Right lobe of liver (tissue), 6 donors: Measurements from ENCODE around the gene GRB7. TPM values are rescaled to one million over a fixed set of nuclear protein-coding genes. Genes with fewer than 3 reads are reported as not detected.
A peak's percentile ranks its signal among the peaks of the same experiment; 100 is the strongest.

Experiments
- ATAC-seq, 4 donors: fragments of 200-7000 bp; cut with Tn5 transposase; one replicate each; pipeline ENCODE4 v1.9.1; 2020; ENCODE audit warnings: mild to moderate bottlenecking in 4 of 4, moderate library complexity in 4 of 4
- DNase-seq, 3 donors: peaks; one replicate each; pipeline ENCODE4 v3.0.0-alpha.2; 2020
- H3K27ac ChIP-seq, 3 donors: fragments of 200-600 bp; one replicate each; pipeline ENCODE4 v1.8.0; 2022
- H3K27me3 ChIP-seq, 2 donors: fragments of 200-600 bp; one replicate each; pipeline ENCODE4 v1.8.0; 2022
- H3K36me3 ChIP-seq, 4 donors: fragments of 200-600 bp; sonication (generic) in 1 of 4; one replicate each; pipeline versions ENCODE4 v1.5.1 to v1.8.0; 2017 to 2022; ENCODE audit warnings: control low read depth in 1 of 4
- H3K4me1 ChIP-seq, 4 donors: fragments of 200-600 bp; sonication (generic) in 1 of 4; one replicate each; pipeline versions ENCODE4 v1.5.1 to v1.8.0; 2017 to 2022; ENCODE audit warnings: control low read depth in 1 of 4
- H3K4me3 ChIP-seq, 3 donors: fragments of 200-600 bp; one replicate each; pipeline ENCODE4 v1.8.0; 2022
- H3K9me3 ChIP-seq, 4 donors: fragments of 200-600 bp; sonication (generic) in 1 of 4; one replicate each; pipeline versions ENCODE4 v1.5.1 to v1.8.0; 2017 to 2022; ENCODE audit warnings: control low read depth in 1 of 4
- CTCF ChIP-seq, 4 donors: fragments of 200-600 bp in 3 of 4; fragments of 450-650 bp in 1 of 4; IDR thresholded peaks; one replicate each; pipeline versions ENCODE4 v1.5.1 to v1.8.0; 2016 to 2022; ENCODE audit warnings: antibody characterized with exemption in 4 of 4, mild to moderate bottlenecking in 2 of 4
- POLR2A ChIP-seq: fragments of 450-650 bp; IDR thresholded peaks from one replicate; pipeline ENCODE4 v1.6.1; 2017; ENCODE audit warnings: antibody characterized with exemption, mild to moderate bottlenecking
- whole genome bisulfite sequencing: methylation state at CpG from one replicate; pipeline ENCODE4 v1.1.6; 2018; ENCODE audit warnings: low coverage, low lambda C conversion rate; ENCODE audit not compliant: insufficient coverage; ENCODE audit errors: missing lambda C conversion rate; 5-methylcytosine and 5-hydroxymethylcytosine counted together
- intact Hi-C, 2 donors: fragments of 100-400 bp; cut with DNase I; formaldehyde crosslinking; loops; one replicate each; pipeline versions ENCODE4 v1.11.2 to v1.14.1; 2022
- total RNA-seq, 6 experiments: library from RNA; depleted of rRNA in 2 of 6; stranded (reverse); fragments of >200 nt in 2 of 6; fragmentation: NEBNext Ultra II Directional in 3 of 6; extraction: Animal tissue kit (Norgen Biotek cat#: 25700) in 3 of 6; gene quantifications; one replicate each; pipeline versions ENCODE4 v1.1.0 to v1.2.4, GENCODE V29; 2016 to 2023
- donor health status: DM: no; HTN: yes; CAD: no.
- donor health status: DM: no; HTN: no; CAD: no.
- donor health status: DM: no; HTN: no; CAD: no.
- donor health status: DM: no; HTN: yes; CAD: no.
- donor health status: DM: no; HTN: yes; CAD: no.

GRB7 gene
- total RNA-seq, 6 experiments from 2014 or later, result 2.1 to 10.9 (median 7.5) TPM

GRCh38 chr17:39702901-39703893 lies 34.5 kb upstream of the GRB7 start:
- intact Hi-C loops, result no loop called here
- ATAC-seq, result peak; percentile 60 to 76 (median 70)
- no peak overlapping the region for H3K4me3 ChIP-seq
- peaks cover 0 to under 1% (median 0%) of the 10 kb centered on the region in 4 donors for H3K36me3 ChIP-seq
- TF ChIP-seq POLR2A, result no peak
- no peak for TF ChIP-seq CTCF (IDR thresholded peaks at IDR 0.05)
- peaks cover 0 to 62% (median 32%) of the 10 kb centered on the region in 4 donors for H3K4me1 ChIP-seq
- DNase-seq, result peak in 1 of 3 donors; percentile 75
- H3K9me3 ChIP-seq, result no peaks in the 10 kb centered on the region
- H3K27ac ChIP-seq, result peak overlapping the region; percentile 78 to 95 (median 81)
- H3K27me3 ChIP-seq, result no peaks in the 10 kb centered on the region
- WGBS, result 27% methylated on average over 10 of the region's 12 CpGs

- no peaks in the 10 kb centered on the region for H3K27me3 ChIP-seq
- H3K9me3 ChIP-seq, result no peaks in the 10 kb centered on the region
- peak overlapping the region; percentile 78 to 95 (median 81) for H3K27ac ChIP-seq
- H3K36me3 ChIP-seq, result peaks cover 0 to 6% (median 0%) of the 10 kb centered on the region in 4 donors
- TF ChIP-seq POLR2A (no peak), CTCF (IDR thresholded peaks at IDR 0.05) (no peak)
- no peak overlapping the region for H3K4me3 ChIP-seq
- DNase-seq (no peak), ATAC-seq (no peak)
- H3K4me1 ChIP-seq, result peaks cover 0 to 62% (median 32%) of the 10 kb centered on the region in 4 donors
- intact Hi-C loops, result no loop called here
- 64% methylated on average over 2 of the region's 5 CpGs for WGBS
Observed at GRCh38 chr17:39703913-39704312, 33.8 kb upstream of the GRB7 start.

GRCh38 chr17:39704821-39705551 lies 32.8 kb upstream of the GRB7 start:
- DNase-seq, result no peak
- WGBS, result 72% methylated on average over 5 of the region's 11 CpGs
- Histone ChIP-seq H3K36me3 (peaks cover 0 to 6% (median 0%) of the 10 kb centered on the region in 4 donors), H3K4me1 (peaks cover 0 to 62% (median 29%) of the 10 kb centered on the region in 4 donors), H3K27me3 (no peaks in the 10 kb centered on the region), H3K27ac (peak overlapping the region; percentile 74 to 95 (median 88)), H3K9me3 (no peaks in the 10 kb centered on the region), H3K4me3 (no peak overlapping the region)
- ATAC-seq, result no peak
- TF ChIP-seq POLR2A, result no peak
- peak in 1 of 4 donors; percentile 32 for TF ChIP-seq CTCF (IDR thresholded peaks at IDR 0.05)
- intact Hi-C loops, result no loop called here

- TF ChIP-seq POLR2A, result no peak
- no peak for TF ChIP-seq CTCF (IDR thresholded peaks at IDR 0.05)
- DNase-seq (peak; percentile 81 to 95 (median 94)), ATAC-seq (peak; percentile 62 to 73 (median 70))
- Histone ChIP-seq H3K27me3 (no peaks in the 10 kb centered on the region), H3K9me3 (no peaks in the 10 kb centered on the region), H3K4me3 (no peak overlapping the region), H3K36me3 (peaks cover 0 to 6% (median 0%) of the 10 kb centered on the region in 4 donors), H3K27ac (peak overlapping the region; percentile 74 to 95 (median 88)), H3K4me1 (peaks cover 0 to 62% (median 29%) of the 10 kb centered on the region in 4 donors)
- WGBS, result 17% methylated on average over 6 of the region's 12 CpGs
- intact Hi-C loops, result no loop called here
Observed at GRCh38 chr17:39705786-39706348, 31.9 kb upstream of the GRB7 start.
